Peyer's patch (tissue), 4 donors: ENCODE measurements around the gene AP5B1.

Source experiments
- CTCF ChIP-seq, 6 experiments: fragments of 450-650 bp in 4 of 6; fragments of 200-600 bp in 2 of 6; sonication (generic) in 1 of 6; IDR thresholded peaks; one replicate each; pipeline ENCODE4 v1.5.1; 2017 to 2019; ENCODE audit warnings: antibody characterized with exemption in 6 of 6, mild to moderate bottlenecking in 3 of 6, moderate library complexity in 1 of 6
- POLR2A ChIP-seq, 2 donors: fragments of 450-650 bp; IDR thresholded peaks; one replicate each; pipeline ENCODE4 v1.5.1; 2017; ENCODE audit warnings: antibody characterized with exemption in 2 of 2, mild to moderate bottlenecking in 2 of 2, moderate library complexity in 2 of 2

- TF ChIP-seq CTCF (IDR thresholded peaks at IDR 0.05) (no peak), POLR2A (IDR thresholded peaks at IDR 0.05) (no peak)
Observed at GRCh38 chr11:65744699-65745042, 36.1 kb downstream of the AP5B1 start.
